Activated T-helper 1 cell treated with anti-CD3 and anti-CD28 coated beads, Interleukin-12 subunit alpha, Interleukin-12 subunit beta, Interleukin-2, Interleukin-4 antibody, amounts not matched to agents 30 ng/mL and 10 ng/mL and 1 ng/mL, durations not matched to agents 14 hours and 24 hours and 36 hours (primary cell): ENCODE measurements around the gene LLGL2. TPM values are rescaled to one million over a fixed set of nuclear protein-coding genes. Genes with fewer than 3 reads are reported as not detected.

ENCODE experiments used
- total RNA-seq: library from RNA; stranded (reverse); gene quantifications from 2 replicates; pipeline ENCODE4 v1.2.3, GENCODE V29; 2022

The LLGL2 gene
- total RNA-seq, 1 donor from 2014 or later = 8.2 TPM

Other genes starting within 250 kb of the LLGL2 start
- gene SLC25A19, start 236.3 kb upstream of the LLGL2 start, total RNA-seq = 119 and 126 TPM in 2 replicates
- gene GRB2, start 120.0 kb upstream of the LLGL2 start, total RNA-seq = 172 and 183 TPM in 2 replicates
- gene TMEM94, start 69.1 kb upstream of the LLGL2 start, total RNA-seq = 67.0 and 70.4 TPM in 2 replicates
- 0.88 and 2.0 TPM in 2 replicates for gene CASKIN2, start 10.2 kb upstream of the LLGL2 start, total RNA-seq
- gene TSEN54, start 9.2 kb upstream of the LLGL2 start, total RNA-seq = 65.9 and 72.6 TPM in 2 replicates
- 16.2 and 18.1 TPM in 2 replicates for gene MYO15B, start 62.1 kb downstream of the LLGL2 start, total RNA-seq
- gene SMIM5, start 107.7 kb downstream of the LLGL2 start, total RNA-seq = 0.05 TPM in 1 of 2 replicates, not detected in the other
- 29.9 and 34.1 TPM in 2 replicates for gene RECQL5, start 141.5 kb downstream of the LLGL2 start, total RNA-seq
- 113 and 117 TPM in 2 replicates for gene SAP30BP, start 141.6 kb downstream of the LLGL2 start, total RNA-seq
- gene ITGB4, start 195.8 kb downstream of the LLGL2 start, total RNA-seq = 1.4 and 2.7 TPM in 2 replicates
- 48.0 and 49.3 TPM in 2 replicates for gene GALK1, start 239.5 kb downstream of the LLGL2 start, total RNA-seq